Right ventricle myocardium inferior (tissue), 1 donor: Measurements from ENCODE around the gene DIP2C. TPM values are rescaled to one million over a fixed set of nuclear protein-coding genes. Genes with fewer than 3 reads are reported as not detected.

Experiments used
- ATAC-seq: fragments of 200-7000 bp; cut with Tn5 transposase; one replicate; pipeline ENCODE4 v1.9.1; 2020; ENCODE audit warnings: mild to moderate bottlenecking, moderate library complexity
- DNase-seq: peaks from one replicate; pipeline ENCODE4 v3.0.0; 2021; ENCODE audit errors: missing footprints
- intact Hi-C: fragments of 100-400 bp; cut with DNase I; formaldehyde crosslinking; loops from one replicate; pipeline ENCODE4 v1.11.0; 2022
- total RNA-seq: library from RNA; stranded (reverse); fragmentation: NEBNext Ultra II Directional; extraction: Animal tissue kit (Norgen Biotek cat#: 25700); gene quantifications from one replicate; pipeline ENCODE4 v1.2.1, GENCODE V29; 2021
- donor health status: DM: no; HTN: yes; CAD: no; lungs with severe emphysema.

The DIP2C gene
- total RNA-seq, 1 donor from 2014 or later, result 28.3 TPM

DNA sequence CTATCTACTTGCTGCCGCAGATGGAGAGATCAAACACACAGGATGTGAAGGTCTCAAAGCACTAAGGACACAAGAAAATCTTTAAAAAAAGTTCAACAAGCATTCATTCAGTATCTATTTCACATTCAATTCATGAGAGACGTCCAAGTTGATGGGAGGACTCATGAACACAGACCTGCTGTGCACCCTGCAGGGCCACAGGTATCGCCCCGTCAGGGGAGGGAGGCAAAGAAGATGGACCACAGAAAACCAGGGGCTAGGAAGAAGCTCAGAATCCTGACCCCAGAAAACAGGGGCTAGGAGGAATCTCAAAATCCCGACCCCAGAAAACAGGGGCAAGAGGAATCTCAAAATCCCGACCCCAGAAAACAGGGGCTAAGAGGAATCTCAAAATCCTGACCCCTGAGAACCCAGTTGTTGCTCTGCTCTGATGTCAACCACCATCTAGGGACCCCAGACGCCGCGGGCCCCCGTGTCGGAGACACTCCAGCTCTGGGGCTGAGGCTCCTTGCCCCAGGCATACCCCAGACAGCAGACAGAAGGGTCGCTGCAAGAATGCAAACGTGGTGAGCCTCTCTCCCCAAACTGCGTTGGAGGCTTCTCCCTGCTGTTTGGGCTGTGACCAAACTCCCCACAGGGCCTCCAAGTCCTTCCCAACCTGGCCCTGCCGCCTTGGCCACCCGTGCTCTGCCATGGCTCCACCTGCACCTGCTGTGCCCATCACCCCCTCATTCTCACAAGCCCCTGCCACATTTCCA is 197.6 kb downstream of the DIP2C start:
- ATAC-seq (no peak), DNase-seq (peak; percentile 58)
- intact Hi-C loops, result no loop called here

DNA sequence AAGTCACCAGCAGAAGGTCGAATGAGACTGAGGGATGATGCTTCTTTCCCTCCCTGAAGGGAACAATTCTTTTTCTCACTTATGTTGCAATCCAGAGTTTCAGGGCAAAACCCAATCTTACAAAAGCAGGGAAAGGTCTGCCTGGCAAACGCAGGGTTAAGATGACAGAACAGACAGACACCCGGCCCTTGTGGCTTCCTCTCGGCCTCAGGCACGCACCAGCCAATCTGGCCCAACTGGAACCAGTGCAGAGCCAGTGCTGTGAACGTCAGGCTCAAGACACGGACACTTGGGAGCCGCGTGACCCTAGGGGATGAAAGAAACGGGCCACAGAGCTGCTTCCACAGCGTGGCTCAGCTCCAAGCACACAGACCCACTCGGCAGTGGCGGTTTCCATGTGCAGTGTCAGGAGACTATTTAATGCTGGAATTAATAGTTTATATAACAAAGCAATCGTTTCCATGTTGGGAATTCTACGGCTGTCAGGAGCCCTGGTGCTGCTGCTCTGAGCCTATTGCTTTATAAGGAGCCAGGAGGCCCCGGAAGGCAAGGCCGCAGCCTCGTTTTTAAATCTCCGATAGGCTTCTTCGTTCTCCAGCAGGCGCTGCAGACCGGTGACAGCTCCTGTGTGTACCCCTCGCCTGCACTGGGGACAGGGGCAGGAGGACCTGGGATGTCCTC is 198.4 kb downstream of the DIP2C start:
- intact Hi-C loops, result no loop called here
- ATAC-seq, result peak; percentile 77
- DNase-seq, result peak; percentile 82

DNA sequence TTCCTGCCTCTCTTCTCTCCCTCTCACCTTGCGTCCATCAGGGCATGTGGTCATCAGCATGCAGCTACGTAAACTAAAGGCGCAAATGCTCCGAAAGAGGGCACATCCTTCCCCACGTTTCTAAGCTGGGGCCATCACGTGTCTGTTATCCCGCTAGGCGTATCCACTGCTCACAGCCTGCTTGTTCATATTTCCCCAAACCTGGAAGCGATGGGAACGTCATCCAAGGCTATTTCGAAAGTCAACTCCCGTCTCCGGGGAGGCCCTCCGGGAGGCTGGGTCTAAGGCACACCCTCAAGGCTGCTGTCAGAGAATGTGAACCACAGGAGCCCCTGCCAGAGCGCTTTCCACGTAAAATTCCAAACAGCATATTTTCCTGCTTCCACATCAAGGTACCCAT is 199.2 kb downstream of the DIP2C start:
- peak; percentile 82 for DNase-seq
- ATAC-seq, result peak; percentile 89
- intact Hi-C loops, result no loop called here

DNA sequence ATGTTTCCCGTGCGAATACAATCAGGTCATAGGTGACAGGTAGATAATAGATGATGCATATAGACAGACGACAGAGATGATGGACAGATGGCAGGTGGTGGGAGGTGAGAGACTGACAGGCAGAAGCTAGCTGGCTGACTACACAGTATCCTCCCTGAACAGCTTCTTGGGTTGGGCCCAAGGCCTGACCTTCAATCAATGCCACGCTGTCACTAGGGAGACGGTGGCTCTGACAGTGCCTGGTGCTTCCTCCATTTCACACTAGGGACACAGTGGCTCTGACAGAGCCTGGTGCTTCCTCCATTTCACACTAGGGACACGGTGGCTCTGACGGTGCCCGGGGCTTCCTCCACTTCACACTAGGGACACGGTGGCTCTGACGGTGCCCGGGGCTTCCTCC is 200.1 kb downstream of the DIP2C start:
- DNase-seq (no peak), ATAC-seq (peak; percentile 45)
- intact Hi-C loops, result no loop called here

DNA sequence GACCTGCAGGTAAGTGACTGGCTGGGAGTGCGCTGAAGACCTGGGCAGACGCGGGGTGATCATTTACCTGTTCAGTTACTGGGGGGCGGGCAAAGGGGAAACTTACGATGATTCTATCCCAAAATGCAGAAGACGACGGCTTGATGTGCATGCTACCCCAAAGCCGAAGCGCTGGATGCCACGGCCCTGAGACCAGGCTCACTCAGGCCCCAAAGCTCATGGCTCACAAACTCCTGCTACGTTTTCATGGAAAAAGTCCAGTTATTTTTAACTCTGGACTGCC is 200.6 kb downstream of the DIP2C start:
- no peak for DNase-seq
- ATAC-seq, result no peak
- intact Hi-C loops, result no loop called here

DNA sequence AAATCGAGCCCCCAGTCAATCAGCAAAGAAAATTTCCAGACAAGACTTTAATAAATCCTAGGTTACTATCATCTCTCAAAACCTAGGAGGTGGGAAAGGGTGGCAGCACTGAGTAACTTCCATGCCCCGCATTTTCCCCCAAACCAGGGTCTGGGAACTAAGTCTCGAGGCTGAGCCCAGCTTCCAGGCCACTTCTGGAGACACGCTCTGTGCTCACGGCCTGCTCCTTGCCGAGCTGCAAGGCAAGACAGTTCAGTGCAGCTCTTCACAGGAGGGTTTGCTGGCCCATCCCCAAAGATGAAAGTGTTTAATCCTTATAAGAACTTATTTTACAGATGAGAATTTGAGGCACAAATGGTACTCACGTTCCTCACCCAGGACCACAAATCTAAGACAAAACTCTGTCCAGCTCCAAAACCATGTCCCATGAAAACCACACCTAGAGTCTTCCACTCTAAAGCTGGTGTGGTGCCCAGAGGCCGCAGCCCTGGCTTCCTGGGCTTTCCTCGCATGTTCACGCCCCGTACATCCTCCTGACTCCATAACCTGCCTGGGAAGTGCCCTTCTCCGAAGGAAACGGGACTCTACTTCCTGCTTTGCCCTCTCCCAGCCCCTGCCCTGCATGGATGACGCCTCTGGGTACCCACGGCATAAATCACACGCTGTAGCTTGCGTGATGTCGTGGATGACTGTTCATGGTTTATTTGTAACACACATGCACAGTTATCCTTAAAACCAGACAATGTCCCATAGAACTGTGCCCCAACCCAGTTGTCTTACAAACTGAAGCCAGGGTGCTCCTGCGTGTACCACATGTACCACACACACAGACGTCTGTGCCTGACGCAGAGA is 201.2 kb downstream of the DIP2C start:
- no peak for DNase-seq

DNA sequence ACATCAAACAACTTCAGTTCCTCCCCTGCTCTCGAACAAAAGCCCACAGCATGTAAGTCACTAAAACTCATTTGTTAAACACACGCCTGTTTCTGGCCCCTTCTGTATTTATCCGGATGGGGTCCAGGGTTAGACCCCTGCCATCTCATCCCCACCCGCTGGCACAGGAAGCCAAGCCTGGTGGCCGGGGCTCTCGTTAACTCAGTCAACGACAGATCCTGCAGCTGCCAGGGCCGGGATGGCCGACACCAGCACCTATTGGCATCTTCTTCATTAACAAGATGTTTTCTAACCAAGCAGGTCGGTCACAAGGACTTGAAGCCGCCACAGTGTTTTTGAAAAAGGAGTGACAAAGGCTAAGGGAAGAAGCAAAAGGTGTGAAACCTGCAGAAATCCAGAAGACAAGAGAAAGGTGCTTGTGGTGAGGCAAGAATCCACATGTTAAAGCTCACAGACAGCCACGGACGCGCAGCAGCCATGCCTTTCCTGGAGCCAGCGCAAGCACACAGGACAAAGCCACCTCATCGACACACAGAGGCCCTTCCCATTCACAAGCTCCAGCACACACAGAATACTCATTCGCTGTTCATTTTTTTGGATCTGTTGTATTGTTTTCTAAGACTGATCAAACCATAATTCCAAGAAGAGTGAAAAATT is 202.7 kb downstream of the DIP2C start:
- intact Hi-C loops, result no loop called here
- DNase-seq, result no peak
- ATAC-seq, result no peak

More for the DNA sequence above, 201.2 kb downstream of the DIP2C start:
- ATAC-seq, result no peak
- intact Hi-C loops, result no loop called here

DNA sequence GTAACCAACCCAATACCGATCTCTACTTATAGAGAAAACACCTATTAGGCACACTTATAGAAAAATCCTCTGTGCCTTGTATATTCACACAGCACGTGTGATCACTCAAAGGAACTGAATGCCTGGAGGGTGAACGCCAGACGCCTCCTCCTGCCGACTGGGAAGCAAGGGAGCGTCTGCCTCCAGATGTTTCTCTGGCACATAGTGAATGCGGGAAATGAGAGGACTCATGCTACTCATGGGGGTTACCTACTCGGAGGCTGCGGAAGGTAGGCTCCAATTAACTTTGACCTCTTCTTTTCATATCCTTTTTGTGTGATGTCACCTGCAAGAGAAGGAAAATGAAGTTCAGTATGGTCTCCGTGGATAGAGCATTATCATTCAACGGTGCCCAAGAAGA is 203.3 kb downstream of the DIP2C start:
- intact Hi-C loops, result no loop called here
- ATAC-seq (no peak), DNase-seq (no peak)

DNA sequence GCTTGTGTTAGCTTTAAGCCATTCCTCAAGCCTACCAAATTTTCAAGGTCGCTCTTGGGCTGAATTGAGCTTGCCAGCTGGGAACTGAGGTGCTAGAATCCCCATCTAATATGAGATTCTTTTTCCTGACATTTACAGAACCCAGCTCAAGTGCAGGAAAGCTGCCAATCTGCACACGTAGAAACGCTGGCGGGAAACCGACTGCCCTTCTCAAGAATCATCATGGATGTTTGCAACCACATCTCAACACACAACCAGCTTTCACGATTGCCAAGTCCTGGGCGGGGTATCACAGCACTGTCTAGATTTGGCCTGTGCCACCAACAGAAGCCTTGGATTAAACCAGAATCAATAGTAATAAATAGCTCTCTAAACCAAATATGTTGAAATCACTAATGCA is 203.7 kb downstream of the DIP2C start:
- DNase-seq, result no peak
- no peak for ATAC-seq
- intact Hi-C loops, result no loop called here

DNA sequence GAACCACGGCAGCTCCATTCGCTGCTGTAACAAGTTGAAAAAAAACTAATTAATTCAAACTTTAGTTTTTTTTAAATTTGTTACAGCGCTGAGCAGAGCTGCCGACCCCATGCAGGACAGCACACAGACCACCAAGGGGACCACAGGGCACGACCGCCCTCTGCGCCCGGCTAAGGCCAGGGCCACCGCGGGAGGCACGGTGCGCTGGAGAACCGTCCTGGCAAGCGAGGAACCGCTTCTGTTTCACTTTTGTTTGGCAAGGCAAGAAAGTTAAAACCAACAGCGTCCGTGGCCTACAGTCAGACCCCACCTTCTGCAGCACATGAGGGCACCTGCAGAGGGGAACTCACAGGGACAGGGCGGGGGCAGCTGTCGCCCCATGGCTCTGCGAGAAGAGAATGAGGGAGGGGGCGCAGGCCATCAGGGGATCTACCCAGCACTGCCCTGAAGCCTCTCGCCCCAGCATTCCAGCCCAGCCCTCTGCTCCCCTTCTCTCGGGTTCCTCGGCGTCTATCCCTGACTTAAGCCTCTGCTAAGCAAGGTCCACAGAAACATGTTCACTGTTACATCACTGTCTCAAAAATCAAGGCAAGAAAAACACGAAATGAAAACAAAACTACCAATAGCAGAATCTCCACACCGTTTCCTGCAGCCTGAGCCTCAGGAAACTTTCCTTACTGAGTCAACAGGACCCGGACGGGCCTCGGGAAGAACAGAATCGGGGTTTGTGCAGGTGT is 204.4 kb downstream of the DIP2C start:
- intact Hi-C loops, result no loop called here
- DNase-seq (no peak), ATAC-seq (no peak)

DNA sequence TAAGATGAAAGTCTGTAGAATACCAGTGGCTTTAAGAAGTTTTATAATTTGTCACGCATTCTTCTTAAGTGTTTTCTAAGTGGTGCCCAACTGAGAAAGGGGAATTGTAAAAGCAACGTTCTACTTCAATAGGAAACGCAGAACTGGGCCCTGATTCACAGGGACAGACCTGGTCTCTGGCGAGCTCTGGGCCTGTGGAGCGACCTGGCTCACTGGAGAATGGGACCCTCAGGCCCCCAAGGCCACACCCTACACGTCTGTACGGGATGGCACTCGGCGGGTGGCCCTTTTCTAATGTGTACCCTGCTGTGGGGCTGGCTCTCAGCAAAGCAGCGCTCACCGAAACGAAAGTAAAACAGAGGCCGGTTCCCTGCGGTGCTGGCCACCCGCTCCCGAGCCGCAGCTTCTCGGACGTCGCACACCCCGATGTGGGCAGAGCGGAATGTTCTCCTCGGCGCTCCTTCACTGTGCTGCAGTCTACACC is 205.0 kb downstream of the DIP2C start:
- no peak for DNase-seq
- intact Hi-C loops, result no loop called here

DNA sequence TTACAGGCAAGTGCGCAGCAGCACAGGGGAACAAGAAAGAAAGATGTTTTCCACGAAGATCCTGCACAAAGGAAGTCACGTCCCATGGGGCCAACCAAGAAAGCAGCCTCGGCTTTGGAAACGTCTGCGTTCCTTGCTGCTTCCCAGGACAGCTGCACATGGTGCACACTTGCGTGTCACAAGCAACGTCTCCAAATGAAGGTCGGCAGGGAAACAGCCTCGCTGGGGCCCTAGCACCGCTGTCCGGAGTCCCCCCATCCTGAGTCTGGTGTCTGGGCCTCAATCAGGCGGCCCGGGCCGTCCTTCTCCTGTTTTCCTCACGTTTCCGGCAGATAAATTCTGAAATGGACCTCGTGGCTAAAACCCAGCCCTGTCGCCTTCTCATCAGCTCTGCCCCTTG is 206.2 kb downstream of the DIP2C start:
- DNase-seq, result no peak
- intact Hi-C loops, result no loop called here

More for the DNA sequence above, 205.0 kb downstream of the DIP2C start:
- ATAC-seq, result peak; percentile 26

DNA sequence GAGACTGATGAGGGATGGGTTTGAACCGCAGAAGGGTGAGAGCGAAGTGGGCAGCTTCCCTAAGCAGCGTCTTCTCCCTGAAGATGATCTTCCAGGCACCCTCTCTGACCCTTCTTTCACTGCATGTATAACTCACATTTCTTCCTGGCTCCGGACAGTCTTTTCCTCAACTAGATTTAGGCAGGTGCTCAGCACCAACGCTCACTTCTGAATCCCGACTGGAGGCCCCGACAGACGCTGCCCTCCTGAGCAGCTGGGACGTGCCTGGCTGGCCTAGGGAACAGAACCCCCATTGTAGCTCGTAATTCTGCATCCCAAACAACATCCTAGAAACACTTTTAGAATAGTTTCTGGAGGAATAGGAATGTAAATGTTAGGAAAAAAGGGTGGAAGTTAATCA is 206.6 kb downstream of the DIP2C start:
- DNase-seq, result no peak
- intact Hi-C loops, result no loop called here
- ATAC-seq, result no peak

More for the DNA sequence above, 206.2 kb downstream of the DIP2C start:
- ATAC-seq, result no peak

DNA sequence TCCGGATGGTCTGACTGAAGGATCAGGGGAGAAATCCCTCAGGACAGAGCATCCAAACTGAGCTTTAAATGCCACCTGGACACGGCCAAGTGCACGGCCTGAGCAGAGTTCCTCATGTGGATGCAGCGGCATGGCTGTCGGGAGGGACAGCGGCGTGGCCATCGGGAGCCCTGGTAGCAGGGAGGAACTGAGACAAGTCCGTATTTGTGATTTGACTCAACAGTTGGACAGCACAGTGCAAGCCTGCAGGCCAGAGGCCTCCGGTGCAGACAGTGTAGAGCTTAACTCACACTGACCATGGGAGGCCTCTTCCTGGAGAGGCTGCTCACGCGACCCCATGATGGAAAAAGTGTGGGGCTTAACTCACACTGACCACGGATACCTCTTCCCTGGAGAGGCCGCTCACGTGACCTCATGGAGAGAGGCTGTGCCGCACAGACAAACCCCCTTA is 207.4 kb downstream of the DIP2C start:
- intact Hi-C loops, result no loop called here
- DNase-seq, result no peak
- ATAC-seq, result no peak

DNA sequence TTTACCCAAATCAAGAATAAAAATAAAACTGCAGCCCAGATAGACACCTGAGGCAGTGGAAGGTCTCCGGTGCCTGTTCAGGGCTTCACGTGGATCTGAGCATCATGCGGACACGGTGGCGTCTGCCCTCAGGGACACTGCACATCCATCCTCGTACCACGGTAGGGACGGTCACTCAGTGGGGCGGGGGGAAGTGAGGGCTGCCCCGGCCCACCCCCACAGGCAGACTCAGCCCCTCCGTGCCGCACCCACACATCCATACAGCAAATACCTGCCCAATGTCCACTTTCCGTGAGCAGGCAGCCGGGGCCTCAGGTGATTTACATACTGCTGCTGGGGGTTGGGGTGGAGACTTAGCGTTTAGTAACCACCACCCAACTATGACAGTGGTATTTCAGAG is 207.8 kb downstream of the DIP2C start:
- ATAC-seq (no peak), DNase-seq (no peak)
- intact Hi-C loops, result no loop called here

DNA sequence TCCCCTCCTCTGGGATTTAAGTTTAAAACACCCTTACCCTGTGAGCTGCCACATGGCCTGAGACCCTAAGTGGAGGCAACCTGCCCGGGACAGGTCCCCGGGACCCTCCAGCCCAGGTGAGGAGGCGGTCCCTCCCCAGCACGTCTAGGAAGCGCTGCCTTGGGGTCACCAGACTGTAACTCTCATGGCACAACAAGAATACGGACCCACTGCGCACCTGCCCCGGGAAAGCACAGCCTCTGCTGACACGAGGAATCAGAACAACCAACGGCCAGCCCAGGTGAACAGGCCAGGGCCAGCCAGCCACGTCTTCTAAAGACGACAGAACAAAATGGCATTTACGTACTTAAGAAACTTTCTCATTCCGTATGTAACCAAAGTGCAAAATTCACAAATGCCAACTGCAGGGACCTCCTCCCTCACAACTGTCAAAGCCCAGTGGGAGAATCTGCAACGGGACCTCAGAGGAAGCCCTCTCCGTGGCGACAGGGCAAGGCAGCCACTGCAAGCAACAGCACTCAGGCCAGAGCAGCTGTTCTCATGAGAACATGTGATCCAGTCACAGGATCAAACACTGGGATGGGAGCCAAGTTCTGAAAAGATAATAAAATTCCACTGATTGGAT is 208.4 kb downstream of the DIP2C start:
- ATAC-seq (peak; percentile 43), DNase-seq (no peak)
- intact Hi-C loops, result no loop called here

DNA sequence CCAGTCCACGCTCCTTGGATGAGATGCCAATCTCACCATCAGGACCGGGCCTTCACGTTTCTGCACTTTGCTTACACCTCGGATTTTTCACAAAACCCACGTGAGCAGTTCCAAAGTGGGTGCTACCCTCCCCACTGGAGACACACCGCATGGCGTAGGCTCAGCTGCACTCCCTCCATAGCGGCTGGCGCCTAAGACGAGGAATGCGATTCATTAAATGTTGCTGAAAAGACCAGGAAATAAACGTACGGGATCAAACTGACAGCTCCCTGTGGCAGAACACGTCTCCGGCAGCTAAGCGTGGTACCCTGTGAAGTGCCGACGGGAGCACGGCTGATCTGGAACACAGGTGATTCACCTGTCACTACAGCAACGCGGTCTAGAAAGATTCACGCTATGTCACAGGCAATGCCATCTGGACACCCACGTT is 209.0 kb downstream of the DIP2C start:
- intact Hi-C loops, result no loop called here
- ATAC-seq (no peak), DNase-seq (no peak)
